HG03460 (cell line): ENCODE results near the gene LRRC45.

ENCODE experiments used
- ATAC-seq: cut with Tn5 transposase; IDR thresholded peaks from one replicate; pipeline ENCODE4 v1.9.1; 2021; ENCODE audit not compliant: unreplicated experiment

Gene LRRC45

GRCh38 chr17:82049106-82049505, 26.0 kb downstream of the LRRC45 start:
- ATAC-seq: no peak

GRCh38 chr17:82049521-82049971, 26.4 kb downstream of the LRRC45 start:
- no peak for ATAC-seq

GRCh38 chr17:82050152-82050760, 27.2 kb downstream of the LRRC45 start:
- ATAC-seq: no peak

GRCh38 chr17:82050761-82051641, 27.9 kb downstream of the LRRC45 start:
- ATAC-seq: no peak

GRCh38 chr17:82051776-82052637, 28.9 kb downstream of the LRRC45 start, which contains the start of the genes GPS1 and RFNG:
GPS1 (plus strand) TSS chr17:82051898; CDS start chr17:82051932, 34 bp downstream.
RFNG (minus strand) TSS chr17:82051811; CDS start chr17:82051766, 45 bp downstream.
- ATAC-seq: no peak

GRCh38 chr17:82052638-82053059, 29.5 kb downstream of the LRRC45 start:
- ATAC-seq: no peak

GRCh38 chr17:82053130-82053529, 30.0 kb downstream of the LRRC45 start:
- no peak for ATAC-seq

GRCh38 chr17:82053556-82054263, 30.6 kb downstream of the LRRC45 start:
- ATAC-seq: no peak

- no peak for ATAC-seq
Observed at GRCh38 chr17:82054351-82055022, 31.4 kb downstream of the LRRC45 start.

- ATAC-seq: no peak
Observed at GRCh38 chr17:82055023-82055964, 32.2 kb downstream of the LRRC45 start.

- ATAC-seq: no peak
Observed at GRCh38 chr17:82055965-82056728, 33.0 kb downstream of the LRRC45 start.

GRCh38 chr17:82056729-82057621, 33.9 kb downstream of the LRRC45 start:
- ATAC-seq: no peak

- ATAC-seq: no peak
Observed at GRCh38 chr17:82058230-82058854, 35.2 kb downstream of the LRRC45 start.

GRCh38 chr17:82058855-82059249, 35.7 kb downstream of the LRRC45 start:
- no peak for ATAC-seq

GRCh38 chr17:82059272-82060000, 36.3 kb downstream of the LRRC45 start:
- no peak for ATAC-seq

- no peak for ATAC-seq
Observed at GRCh38 chr17:82060001-82060380, 36.9 kb downstream of the LRRC45 start.
